GM19467 (cell line): Measurements from ENCODE around the gene MBD3L4.
A peak's percentile ranks its signal among the peaks of the same experiment; 100 is the strongest.
"Not testable (repeated sequence)": the region's sequence is repeated elsewhere in the genome, so short reads cannot be mapped to it uniquely, and the experiment has no call there.

Experiments used
- ATAC-seq: cut with Tn5 transposase; IDR thresholded peaks from one replicate; pipeline ENCODE4 v1.9.1; 2021; ENCODE audit warnings: mild to moderate bottlenecking, moderate library complexity; ENCODE audit not compliant: unreplicated experiment

The MBD3L4 gene

DNA sequence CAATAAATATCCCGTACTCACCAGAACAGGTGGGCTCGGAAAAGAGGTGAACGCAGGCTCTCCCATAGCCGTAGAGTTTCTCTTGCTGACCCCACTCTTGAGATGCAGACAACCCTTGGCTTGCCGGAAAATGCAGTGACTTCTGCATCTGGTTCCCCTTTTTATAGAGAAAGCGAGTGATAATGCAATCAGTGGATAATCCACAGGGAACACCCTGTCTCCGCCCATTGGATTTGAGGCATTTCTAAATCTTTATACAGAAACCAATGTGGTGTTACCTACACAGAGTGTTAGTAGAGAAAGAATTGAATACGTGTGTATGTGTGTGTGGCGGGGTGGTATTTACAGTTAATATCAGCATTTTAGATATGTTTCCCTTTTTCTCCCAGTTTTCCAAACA lies at the start of gene MBD3L4:
Gene MBD3L4, minus strand, starts transcription at position 101 of the 400 bp plus-strand sequence. Its CDS starts 35 bp downstream, at position 66.
- ATAC-seq: not testable (repeated sequence)

DNA sequence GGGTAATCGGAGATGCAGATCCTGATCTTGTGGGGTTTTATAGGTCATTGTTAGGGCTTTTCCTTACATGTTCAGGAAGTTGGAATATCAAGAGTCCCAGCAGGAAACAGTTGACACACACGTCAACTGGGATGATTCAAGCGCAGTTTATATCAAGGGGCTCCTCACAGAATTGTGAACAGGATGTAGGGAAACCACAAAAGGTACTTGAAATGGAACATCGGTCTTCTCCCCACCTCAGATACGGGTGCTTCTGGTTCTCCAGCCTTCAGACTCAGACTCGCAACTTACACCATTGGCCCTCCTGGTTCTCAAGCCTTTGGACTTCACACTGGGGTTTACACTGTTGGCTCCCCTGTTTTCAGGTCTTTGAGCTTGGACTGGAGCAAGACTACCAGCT lies 49.0 kb upstream of the MBD3L4 start:
- ATAC-seq: no peak

DNA sequence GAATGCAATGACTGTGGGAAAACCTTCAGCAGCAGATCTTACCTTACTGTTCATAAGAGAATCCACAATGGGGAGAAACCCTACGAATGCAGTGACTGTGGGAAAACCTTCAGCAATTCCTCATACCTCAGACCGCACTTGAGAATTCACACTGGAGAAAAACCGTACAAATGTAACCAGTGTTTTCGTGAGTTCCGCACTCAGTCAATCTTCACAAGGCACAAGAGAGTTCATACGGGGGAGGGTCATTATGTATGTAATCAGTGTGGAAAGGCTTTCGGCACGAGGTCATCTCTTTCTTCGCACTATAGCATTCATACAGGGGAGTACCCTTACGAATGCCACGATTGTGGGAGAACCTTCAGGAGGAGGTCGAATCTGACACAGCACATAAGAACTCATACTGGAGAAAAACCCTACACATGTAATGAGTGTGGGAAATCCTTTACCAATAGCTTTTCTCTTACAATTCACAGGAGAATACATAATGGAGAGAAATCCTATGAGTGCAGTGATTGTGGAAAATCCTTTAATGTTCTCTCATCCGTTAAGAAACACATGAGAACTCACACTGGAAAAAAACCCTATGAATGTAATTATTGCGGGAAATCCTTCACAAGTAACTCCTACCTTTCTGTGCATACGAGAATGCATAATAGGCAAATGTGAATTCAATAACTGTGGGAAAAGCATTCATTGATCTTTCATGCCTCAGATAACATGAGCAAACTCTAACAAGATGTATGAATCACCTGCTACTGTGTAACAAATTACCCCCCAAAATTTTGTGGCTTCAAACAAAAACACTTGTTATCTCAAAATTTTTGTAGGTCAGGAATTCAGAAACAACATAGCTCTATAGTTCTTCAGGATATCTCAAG lies 43.3 kb upstream of the MBD3L4 start:
- no peak for ATAC-seq

DNA sequence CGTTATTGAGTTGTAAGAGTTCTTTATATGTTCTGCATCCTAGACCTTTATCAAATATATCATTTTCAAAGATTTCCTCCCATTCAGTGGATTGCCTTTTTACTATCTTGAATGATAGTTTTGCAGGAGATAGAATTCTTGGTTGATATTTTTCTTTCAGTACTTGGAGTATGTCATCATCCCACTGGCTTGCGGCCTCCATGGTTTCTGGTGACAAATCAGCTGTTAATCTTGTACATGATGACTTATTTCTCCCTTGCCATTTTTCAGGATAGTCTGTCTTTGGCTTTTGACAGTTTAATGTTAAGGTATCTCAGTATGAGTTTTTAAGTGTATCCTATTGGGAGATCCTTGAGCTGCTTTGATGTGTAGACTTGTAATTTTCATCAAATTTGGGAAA lies 38.0 kb upstream of the MBD3L4 start:
- ATAC-seq: no peak

DNA sequence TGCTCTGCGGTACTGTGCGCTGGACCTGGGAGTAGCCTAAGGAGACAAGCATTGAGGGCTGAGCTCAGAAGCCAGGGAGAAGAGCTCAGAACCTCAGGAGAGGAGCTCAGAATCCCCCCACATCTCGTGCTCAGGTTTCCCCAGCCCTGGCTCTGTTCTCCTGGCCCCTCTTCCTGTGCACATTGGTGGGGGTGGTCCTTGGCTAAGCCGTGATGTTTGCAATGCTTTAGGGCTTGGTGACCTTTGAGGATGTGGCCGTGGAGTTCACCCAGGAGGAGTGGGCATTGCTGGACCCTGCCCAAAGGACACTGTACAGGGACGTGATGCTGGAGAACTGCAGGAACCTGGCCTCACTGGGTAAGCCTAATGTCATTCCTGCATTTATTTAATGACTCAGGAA lies 36.2 kb upstream of the MBD3L4 start:
- no peak for ATAC-seq

DNA sequence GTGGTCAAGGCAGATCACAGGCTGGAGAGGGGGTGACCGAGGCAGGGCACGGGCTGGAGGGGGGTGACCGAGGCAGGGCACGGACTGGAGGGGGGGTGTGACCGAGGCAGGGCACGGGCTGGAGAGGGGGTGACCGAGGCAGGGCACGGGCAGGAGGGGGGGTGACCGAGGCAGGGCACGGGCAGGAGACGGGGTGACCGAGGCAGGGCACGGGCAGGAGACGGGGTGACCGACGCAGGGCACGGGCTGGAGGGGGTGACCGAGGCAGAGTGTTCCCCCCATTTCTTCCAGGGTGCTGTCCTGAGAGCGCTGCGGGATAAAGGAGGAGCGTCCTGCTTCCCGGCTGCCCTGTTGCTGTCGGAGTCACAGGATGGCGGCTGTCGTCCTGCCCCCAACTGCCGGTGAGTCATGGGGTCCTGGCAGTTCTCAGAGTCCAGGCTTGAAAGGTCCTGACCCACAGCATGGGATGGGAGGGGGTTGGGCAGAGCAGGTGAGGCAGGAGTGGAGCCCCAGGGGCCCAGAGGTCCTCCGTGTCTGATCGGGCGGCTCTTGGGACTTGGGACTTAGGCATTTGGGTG lies 34.8 kb upstream of the MBD3L4 start:
- no peak for ATAC-seq

DNA sequence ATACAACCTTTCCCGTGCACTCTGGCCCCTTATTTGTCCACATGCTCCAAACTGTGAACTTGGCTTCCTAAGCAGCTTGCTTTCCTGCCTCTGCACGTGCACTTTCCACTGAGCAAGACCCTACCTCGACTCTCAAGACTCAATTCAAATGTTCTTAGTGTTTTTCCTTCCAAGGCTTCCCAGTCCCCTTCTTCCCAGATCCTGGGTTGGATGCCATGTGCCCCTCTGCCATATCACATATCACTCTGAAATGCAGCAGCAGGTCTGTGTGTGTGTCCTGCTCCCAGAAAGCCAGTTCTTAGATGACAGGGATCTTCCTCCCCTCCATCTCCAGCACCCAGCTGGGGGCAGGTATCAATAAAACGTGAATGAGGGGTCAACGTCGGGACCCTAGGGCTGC lies 32.6 kb upstream of the MBD3L4 start:
- no peak for ATAC-seq

DNA sequence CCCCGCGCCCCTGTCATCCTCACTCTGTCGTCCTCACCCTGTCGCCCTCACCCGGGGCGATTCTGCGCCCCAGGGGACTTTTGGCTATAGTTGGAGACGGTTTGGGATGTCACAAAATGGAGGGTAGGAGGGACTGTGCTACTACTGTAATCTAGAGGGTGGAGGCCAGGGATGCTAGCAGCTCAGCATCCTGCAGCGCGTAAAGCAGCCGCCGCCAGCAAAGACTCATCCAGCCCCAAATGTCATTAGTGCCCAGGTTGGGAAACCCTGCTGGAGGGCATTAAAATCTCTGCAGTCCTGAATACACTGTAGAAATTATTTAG lies 29.9 kb upstream of the MBD3L4 start:
- ATAC-seq: no peak

DNA sequence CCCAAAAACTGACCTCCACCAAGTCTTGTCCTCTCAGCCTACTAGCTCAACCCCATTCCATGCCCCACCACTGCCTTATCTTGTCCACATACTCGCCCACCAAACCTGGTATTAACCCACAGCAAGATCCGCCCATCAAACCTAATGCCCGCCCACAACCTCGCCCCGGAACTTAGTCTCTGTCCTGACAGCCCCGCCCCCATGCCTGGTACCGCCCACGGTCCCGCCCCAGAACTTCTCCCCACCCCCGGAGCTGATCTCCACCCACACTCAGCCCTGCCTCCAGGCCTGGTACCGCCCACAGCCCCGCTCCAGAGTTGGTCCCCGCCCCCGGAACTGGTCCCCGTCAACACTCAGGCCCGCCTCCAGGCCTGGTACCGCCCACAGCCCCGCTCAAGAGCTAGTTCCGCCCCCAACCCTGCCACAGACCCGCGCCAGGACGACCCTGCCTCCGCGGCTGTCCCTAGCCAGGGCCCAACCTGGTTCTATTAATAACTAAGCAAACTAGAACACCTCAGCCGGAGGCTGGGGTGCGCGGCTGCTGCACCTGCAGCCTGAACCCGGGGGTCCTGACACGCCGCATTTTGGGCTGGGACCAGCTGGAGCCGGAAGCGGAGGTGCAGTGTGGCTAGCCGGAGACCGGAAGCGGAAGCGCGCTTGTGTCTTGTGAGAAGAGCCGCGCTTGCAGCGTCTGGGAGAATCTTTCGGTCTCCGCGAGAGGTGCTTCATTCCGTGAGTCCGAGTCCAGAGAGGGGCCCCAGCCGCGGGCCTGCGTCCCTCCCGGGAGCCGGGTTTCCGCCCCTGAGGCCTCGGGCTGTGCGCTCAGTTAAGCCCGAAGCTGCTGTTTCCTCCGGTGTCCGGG lies 29.3 kb upstream of the MBD3L4 start, which contains the start of gene ZNF557:
Gene ZNF557, plus strand, starts transcription at position 662 of the 862 bp plus-strand sequence. CDS start 5,372 bp downstream, outside the sequence.
- peak; percentile 81 for ATAC-seq

DNA sequence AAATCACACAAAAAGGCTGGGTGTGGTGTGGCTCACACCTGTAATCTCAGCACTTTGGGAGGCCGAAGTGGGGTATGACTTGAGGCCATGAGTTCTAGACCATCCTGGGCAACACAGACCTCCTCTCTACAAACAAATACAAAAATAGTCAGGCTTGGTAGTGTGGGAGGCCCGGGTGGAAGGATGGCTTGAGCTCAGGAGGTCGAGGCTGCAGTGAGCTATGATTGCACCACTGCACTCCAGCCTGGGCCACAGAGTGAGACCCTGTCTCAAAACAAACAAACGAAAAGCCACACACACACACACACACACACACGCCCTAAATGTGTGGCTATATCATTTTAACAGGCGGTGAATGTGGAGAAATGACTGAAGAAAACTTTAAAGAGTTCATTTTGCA lies 28.6 kb upstream of the MBD3L4 start:
- no peak for ATAC-seq

DNA sequence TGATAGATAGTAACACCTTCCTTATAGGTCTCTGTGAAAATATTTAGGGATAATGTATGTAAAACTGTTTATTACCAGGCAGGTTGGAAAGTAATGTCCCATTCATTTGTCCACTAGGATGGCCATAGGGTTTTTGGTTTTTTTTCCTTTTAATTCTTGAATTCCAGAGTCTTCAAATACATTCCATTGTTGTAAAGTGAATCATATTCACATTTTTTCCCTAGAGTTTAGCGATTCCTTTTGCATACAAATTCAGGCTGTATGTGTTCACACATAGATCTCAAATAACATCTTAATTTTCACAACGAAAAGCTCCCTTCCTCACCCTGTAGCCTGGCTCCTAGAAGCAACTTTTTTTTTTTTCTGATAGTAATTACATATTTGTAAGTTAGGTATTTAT lies 27.7 kb upstream of the MBD3L4 start:
- ATAC-seq: no peak

DNA sequence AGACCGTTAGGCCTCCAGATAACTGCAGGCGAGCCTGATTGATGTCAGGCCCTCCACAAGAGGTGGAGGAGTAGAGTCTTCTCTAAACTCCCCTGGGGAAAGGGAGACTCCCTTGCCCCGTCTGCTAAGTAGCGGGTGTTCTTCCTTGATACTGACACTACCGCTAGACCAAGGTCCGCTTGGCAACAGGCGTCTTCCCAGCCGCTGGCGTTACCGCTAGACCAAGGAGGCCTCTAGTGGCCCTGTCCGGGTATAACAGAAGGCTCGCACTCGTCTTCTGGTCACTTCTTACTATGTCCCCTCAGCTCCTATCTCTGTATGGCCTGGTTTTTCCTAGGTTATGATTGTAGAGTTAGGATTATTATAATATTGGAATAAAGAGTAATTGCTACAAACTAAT lies 27.1 kb upstream of the MBD3L4 start:
- ATAC-seq: not testable (repeated sequence)

DNA sequence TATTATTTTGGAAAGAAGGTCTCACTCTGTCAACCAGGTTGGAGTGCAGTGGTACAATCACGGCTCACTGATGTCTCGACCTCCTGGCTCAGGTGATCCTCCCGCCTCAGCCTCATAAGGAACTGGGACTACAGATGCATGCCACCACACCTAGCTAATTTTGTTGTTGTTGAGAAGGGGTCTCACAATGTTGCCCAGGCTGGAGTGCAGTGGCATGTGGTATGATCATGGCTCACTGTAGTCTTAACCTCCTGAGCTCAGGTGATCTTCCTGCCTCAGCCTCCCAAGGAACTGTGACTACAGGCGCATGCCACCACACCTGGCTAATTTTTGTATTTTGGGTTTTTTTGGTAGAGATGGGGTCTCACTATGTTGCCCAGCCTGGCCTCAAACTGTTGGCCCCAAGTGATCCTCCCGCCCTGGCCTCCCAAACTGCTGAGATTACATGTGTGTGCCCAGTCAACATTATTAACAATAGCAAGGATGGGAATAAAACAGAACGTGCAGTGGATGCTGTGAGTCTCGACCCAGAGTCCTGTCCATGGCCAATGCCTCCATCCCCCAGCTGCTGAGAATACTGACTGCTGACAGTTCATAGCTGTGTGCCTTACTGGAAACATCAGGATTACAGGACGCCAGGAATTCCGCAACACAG lies 23.9 kb upstream of the MBD3L4 start:
- ATAC-seq: no peak

DNA sequence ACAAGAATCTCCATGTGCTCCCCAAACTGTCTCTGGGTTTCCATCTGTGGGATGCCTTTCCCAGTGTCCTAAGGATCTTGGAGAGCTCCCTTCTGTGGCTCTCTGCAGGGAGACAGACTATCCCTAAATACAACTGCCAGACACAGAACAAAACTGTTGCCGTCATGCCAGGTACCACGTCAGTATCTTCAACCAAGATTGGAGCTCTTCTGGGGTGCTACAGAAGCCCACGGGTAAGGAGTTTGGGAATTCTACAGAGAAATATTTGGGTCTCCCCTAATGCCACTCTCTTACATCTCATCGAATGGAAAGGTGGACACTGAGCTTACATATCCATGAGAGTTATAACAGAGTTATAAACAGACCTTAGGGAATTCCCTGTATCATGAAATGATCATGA lies 23.4 kb upstream of the MBD3L4 start:
- no peak for ATAC-seq

DNA sequence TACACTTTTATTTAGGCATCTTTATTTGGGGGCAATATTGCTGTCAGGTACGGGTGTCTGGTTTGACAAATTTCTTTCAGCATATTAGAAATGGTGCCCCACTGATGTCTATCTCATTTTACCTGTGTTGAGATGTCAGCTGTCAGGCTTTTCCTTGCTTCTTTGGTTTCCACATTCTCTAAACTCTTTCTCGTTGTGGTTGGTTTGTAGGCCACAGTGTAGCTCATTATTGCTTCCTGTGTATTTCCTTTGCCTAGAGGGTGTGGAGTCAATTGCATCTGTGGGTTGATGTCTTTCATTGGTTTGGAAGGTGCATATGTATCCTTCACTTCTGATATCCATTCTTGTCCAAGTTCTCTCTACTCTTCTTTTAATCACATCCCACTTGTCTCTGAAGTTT lies 20.0 kb upstream of the MBD3L4 start:
- ATAC-seq: not testable (repeated sequence)

DNA sequence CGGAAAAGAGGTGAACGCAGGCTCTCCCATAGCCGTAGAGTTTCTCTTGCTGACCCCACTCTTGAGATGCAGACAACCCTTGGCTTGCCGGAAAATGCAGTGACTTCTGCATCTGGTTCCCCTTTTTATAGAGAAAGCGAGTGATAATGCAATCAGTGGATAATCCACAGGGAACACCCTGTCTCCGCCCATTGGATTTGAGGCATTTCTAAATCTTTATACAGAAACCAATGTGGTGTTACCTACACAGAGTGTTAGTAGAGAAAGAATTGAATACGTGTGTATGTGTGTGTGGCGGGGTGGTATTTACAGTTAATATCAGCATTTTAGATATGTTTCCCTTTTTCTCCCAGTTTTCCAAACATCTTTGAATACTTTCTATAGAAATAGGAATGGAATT lies 18.6 kb upstream of the MBD3L4 start, which contains the start of gene MBD3L3:
Gene MBD3L3, minus strand, starts transcription at position 101 of the 400 bp plus-strand sequence. Its CDS starts 71 bp downstream, at position 30.
- ATAC-seq: not testable (repeated sequence)

DNA sequence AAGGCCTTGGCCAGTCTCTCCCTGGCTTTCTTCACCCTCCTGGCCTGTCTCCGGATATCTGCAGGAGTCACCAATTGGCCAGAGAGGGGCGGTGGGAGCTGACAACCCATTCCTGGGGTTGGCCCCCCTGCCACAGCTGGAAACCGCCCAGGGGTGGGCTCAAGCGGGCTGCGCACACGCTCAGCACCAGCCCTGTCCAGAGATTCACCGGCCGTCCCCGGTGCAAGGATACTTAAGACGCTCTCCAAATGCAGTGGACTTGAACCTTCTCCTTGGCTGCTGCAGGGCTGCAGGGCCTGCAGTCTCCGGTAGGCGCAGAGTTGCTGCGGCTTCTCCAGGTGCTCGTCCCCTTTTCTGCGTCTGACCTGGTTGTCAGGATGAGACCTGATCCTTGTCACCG lies 16.4 kb upstream of the MBD3L4 start:
- ATAC-seq: not testable (repeated sequence)

DNA sequence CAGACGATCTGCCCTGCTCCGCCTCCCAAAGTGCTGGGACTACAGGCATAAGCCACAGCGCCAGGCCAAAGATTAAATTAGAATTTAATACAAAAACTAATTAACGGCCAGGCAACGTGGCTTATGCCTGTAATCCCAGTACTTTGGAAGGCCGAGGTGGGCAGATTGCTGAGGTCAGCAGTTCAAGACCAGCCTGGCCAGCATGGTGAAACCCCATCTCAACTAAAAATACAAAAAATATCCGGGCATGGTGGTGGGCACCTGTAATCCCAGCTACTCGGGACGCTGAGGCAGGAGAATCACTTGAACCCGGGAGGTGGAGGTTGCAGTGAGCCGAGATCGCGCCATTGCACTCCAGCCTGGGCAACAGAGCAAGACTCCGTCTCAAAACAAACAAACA lies 15.7 kb upstream of the MBD3L4 start:
- not testable (repeated sequence) for ATAC-seq

DNA sequence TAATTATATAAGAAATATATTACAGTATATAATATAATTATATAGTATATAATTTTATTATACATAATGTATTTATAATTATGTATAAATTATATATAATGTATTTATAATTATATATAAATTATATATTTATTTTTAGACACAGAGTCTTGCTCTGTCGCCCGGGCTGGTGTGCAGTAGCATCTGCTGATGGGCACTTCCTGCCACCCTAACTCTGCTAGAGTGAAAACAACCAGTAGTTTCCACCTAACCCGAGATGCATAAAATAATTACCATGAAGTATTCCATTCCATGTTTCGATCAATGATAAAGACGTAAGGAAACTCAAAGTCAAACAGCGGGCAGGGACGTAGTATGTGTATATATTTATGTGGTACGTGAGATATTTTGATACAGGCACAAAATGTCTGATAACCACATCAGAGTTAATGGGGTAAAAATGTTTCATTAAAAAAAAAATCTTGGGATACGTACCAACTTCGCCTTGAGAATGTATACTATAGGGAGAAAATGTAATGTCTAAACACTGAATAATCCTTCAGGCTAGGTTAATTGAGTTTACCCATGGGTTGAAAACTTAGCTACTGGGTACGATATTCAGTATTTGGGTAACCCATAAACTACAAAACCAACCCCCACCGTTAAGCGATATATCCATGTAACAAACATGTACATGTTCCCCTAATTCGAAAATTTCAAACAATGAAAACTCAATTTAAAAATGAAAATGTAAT lies 14.8 kb upstream of the MBD3L4 start:
- ATAC-seq: not testable (repeated sequence)

DNA sequence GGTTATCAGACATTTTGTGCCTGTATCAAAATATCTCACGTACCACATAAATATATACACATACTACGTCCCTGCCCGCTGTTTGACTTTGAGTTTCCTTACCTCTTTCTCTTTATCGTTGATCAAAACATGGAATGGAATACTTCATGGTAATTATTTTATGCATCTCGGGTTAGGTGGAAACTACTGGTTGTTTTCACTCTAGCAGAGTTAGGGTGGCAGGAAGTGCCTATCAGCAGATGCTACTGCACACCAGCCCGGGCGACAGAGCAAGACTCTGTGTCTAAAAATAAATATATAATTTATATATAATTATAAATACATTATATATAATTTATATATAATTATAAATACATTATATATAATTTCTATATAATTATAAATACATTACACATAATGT lies 12.9 kb upstream of the MBD3L4 start:
- not testable (repeated sequence) for ATAC-seq
